IPS-18c (cell line): Measurements from ENCODE around the gene NEO1.
"Not testable (repeated sequence)": the region's sequence is repeated elsewhere in the genome, so short reads cannot be mapped to it uniquely, and the experiment has no call there.

Experiments
- H3K4me3 ChIP-seq: 2 replicates; pipeline ENCODE4 v1.7.0; 2013; ENCODE audit warnings: low read depth, mild to moderate bottlenecking, low read length, moderate library complexity; ENCODE audit not compliant: insufficient read depth
- H3K9me3 ChIP-seq: one replicate; pipeline ENCODE4 v1.6.1; 2013; ENCODE audit warnings: mild to moderate bottlenecking, low read length, moderate library complexity; ENCODE audit not compliant: control insufficient read depth, insufficient read depth

The NEO1 gene

GRCh38 chr15:73156431-73157191, 104.3 kb downstream of the NEO1 start:
- Histone ChIP-seq H3K9me3 (no peaks in the 10 kb centered on the region), H3K4me3 (no peak overlapping the region)

- no peaks in the 10 kb centered on the region for H3K9me3 ChIP-seq
Observed at GRCh38 chr15:73161546-73161945, 109.3 kb downstream of the NEO1 start.

DNA sequence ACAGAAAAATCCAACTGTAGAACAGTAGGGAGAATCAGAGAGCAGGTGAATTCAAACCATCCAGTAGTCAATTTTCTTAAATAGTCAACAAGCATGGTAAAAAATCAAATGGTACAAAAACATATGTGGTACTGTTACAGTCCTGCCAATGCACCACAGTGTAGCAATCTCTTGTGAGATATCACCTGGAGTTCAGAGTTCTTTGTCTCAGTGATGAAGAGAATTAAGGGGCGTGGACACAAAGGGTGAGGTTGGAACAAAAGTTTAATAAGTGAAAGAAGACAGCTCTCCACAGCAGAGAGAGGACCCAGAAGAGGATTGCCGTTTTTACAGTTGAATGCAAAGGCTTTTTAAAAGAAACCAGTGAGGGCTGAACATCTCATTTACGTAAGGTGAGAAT, 113.2 kb downstream of the NEO1 start:
- H3K9me3 ChIP-seq, result no peaks in the 10 kb centered on the region
- no peak overlapping the region for H3K4me3 ChIP-seq

More at GRCh38 chr15:73161546-73161945, 109.3 kb downstream of the NEO1 start:
- H3K4me3 ChIP-seq, result no peak overlapping the region

GRCh38 chr15:73165844-73166243, 113.6 kb downstream of the NEO1 start:
- no peak overlapping the region for H3K4me3 ChIP-seq
- H3K9me3 ChIP-seq, result no peaks in the 10 kb centered on the region

DNA sequence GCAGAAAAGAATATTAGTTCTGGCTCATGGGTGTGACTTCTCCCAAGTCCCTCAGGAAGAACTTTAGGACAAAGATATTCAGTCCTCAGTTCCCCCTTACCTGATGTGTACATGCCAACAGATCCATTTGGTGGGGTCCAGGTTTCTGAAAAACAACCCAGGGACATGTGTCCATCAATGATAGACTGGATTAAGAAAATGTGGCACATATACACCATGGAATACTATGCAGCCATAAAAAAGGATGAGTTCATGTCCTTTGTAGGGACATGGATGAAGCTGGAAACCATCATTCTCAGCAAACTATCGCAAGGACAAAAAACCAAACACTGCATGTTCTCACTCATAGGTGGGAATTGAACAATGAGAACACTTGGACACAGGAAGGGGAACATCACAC, 114.4 kb downstream of the NEO1 start:
- not testable (repeated sequence) for H3K9me3 ChIP-seq, H3K4me3 ChIP-seq

- H3K4me3 ChIP-seq, result no peak overlapping the region
- H3K9me3 ChIP-seq, result no peaks in the 10 kb centered on the region
Observed at GRCh38 chr15:73168487-73168886, 116.2 kb downstream of the NEO1 start.

GRCh38 chr15:73171711-73172110, 119.4 kb downstream of the NEO1 start:
- Histone ChIP-seq H3K4me3 (no peak overlapping the region), H3K9me3 (no peaks in the 10 kb centered on the region)

GRCh38 chr15:73172508-73172907, 120.2 kb downstream of the NEO1 start:
- no peaks in the 10 kb centered on the region for H3K9me3 ChIP-seq
- no peak overlapping the region for H3K4me3 ChIP-seq

GRCh38 chr15:73174171-73174570, 121.9 kb downstream of the NEO1 start:
- no peaks in the 10 kb centered on the region for H3K9me3 ChIP-seq

DNA sequence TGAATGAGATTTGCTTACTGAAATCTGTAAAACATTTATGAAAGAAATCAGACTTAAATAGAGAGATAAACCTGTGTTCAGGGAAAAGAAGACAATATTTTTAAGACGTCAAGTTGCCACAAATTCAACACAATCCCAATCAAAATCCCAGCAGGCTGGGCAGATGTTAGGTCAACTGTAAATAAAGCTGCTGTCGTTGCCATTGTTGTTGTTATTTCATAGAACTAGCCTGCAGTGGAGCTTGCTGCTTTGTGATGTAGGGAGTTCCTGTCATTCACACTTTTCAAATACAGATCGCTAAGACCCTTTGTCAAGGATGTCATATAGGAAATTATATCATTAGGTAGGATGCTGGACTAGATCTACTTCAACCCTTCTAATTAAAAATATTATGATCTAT, 123.1 kb downstream of the NEO1 start:
- H3K9me3 ChIP-seq, result no peaks in the 10 kb centered on the region
- H3K4me3 ChIP-seq, result no peak overlapping the region

More at GRCh38 chr15:73174171-73174570, 121.9 kb downstream of the NEO1 start:
- no peak overlapping the region for H3K4me3 ChIP-seq

GRCh38 chr15:73176598-73176997, 124.3 kb downstream of the NEO1 start:
- Histone ChIP-seq H3K9me3 (no peaks in the 10 kb centered on the region), H3K4me3 (no peak overlapping the region)

DNA sequence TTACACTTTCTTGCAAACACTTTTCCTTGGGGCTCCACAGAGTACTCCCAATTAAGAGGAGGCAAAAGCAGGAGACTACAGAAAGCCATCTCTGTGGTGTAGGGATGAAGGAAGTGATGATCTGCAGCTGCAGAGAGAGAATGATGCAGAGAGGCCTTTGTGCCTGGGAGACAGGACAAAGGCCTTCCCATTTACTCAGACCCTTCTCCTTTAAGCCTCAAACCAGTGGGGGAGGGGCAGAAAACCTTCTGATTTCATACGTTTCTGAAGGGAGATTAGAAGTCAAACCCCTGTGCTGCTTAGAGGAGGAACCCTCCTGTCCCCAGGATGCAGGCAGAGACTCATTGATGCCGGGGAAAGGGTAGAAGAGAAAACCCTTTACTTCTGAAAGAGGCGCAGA, 130.8 kb downstream of the NEO1 start:
- Histone ChIP-seq H3K4me3 (no peak overlapping the region), H3K9me3 (no peaks in the 10 kb centered on the region)

- H3K9me3 ChIP-seq, result no peaks in the 10 kb centered on the region
- no peak overlapping the region for H3K4me3 ChIP-seq
Observed at GRCh38 chr15:73190189-73190601, 137.9 kb downstream of the NEO1 start.

- Histone ChIP-seq H3K4me3 (no peak overlapping the region), H3K9me3 (no peaks in the 10 kb centered on the region)
Observed at GRCh38 chr15:73195166-73195565, 142.9 kb downstream of the NEO1 start.

- no peak overlapping the region for H3K4me3 ChIP-seq
- H3K9me3 ChIP-seq, result no peaks in the 10 kb centered on the region
Observed at GRCh38 chr15:73196113-73196512, 143.8 kb downstream of the NEO1 start.

DNA sequence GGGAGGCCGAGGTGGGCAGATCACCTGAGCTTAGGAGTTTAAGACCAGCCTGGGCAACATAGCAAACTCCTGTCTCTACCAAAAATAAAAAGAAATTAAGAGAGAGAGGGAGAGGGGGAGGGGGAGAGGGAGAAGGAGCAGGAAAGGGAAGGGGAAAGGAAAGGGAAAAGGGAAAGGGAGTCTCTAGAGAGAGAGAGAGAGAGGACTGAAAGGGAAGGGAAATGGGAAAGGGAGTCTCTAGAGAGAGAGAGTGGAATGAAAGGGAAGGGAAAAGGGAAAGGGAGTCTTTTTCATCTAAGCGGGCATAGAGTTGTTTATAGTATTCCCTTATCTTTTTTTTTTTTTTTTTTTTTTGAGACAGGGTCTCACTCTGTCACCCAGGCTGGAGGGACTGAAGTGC, 148.1 kb downstream of the NEO1 start:
- Histone ChIP-seq H3K4me3 (no peak overlapping the region), H3K9me3 (no peaks in the 10 kb centered on the region)

DNA sequence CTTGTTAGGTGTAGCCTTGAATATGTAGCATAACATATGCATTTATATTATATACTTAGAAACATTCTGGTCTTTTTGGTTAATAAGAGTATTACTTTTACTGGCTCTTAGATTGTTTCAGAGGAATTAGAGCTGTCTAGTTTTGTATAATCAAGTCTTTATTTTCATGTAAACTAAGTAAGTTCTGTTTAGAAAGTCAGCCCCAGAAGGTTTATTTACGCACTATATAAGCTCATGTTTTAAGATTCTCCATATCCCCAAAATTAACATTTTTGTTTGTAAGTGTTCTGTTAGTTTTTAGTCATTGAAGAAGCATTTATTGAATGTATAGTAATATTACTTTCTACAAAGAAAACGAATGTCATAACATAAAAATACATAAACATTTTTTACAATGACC, 158.4 kb downstream of the NEO1 start:
- Histone ChIP-seq H3K4me3 (no peak overlapping the region), H3K9me3 (no peaks in the 10 kb centered on the region)

DNA sequence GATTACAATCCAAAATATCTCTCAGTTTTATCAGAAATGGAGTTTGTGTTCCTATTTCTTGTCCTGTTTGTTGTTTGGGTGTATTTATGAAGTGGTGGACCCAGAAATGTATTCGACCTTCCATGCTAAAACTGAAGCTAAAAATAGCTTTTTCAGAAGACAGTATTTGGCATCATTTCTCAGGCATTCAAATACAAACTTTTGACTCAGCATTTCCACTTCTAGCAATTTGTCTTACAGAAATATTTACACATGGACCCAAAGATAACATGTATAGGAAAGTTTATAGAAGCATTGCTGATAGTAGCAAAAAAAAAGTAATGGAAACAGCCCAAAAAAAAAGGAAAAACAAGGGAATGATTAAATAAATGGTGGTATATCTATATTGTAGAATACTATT, 160.2 kb downstream of the NEO1 start:
- no peak overlapping the region for H3K4me3 ChIP-seq
- no peaks in the 10 kb centered on the region for H3K9me3 ChIP-seq

DNA sequence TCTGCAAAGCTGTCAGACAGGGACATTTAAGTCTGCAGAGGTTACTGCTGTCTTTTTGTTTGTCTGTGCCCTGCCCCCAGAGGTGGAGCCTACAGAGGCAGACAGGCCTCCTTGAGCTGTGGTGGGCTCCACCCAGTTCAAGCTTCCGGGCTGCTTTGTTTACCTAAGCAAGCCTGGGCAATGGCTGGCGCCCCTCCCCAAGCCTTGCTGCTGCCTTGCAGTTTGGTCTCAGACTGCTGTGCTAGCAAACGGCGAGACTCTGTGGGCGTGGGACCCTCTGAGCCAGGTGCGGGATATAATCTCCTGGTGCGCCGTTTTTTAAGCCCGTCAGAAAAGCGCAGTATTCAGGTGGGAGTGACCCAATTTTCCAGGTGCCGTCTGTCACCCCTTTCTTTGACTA, 169.2 kb downstream of the NEO1 start:
- H3K4me3 ChIP-seq, H3K9me3 ChIP-seq: not testable (repeated sequence)
